HEK293T (cell line): Measurements from ENCODE around the gene MAX.

Experiments used
- BHLHE40 ChIP-seq: fragments of 450-650 bp; IDR thresholded peaks from 2 replicates; pipeline ENCODE4 v1.6.1; 2016; ENCODE audit warnings: mild to moderate bottlenecking, moderate library complexity, borderline replicate concordance
- CTBP1 ChIP-seq: fragments of 450-650 bp; IDR thresholded peaks from 2 replicates; pipeline ENCODE4 v1.6.1; 2016; ENCODE audit warnings: borderline replicate concordance
- HDGF ChIP-seq: fragments of 450-650 bp; IDR thresholded peaks from 2 replicates; pipeline ENCODE4 v1.6.1; 2017; ENCODE audit warnings: antibody characterized with exemption, borderline replicate concordance
- SP1 ChIP-seq: fragments of 450-650 bp; IDR thresholded peaks from 2 replicates; pipeline ENCODE4 v1.6.1; 2017
- ZNF384 ChIP-seq: fragments of 450-650 bp; IDR thresholded peaks from 2 replicates; pipeline ENCODE4 v1.6.1; 2016

DNA sequence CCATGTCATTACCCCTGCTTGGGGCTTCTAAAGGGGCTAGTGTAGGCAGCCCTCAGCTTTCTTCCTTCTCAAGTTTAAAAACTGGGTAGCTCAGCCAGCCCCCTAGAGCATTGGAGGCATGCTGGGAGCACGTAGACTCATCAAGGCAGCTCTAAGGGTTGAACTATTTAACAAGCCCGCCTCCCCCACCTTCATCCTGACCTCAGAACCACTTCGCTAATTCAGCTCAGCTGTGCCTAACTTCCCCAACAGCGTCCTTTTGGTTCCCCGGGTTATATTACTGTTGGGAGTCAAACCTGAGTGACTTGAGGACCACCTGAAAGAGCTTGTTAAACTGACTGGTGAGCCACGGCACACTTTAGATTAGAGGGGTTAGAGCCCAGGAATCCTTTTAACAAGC lies 30.1 kb downstream of the MAX start:
- TF ChIP-seq ZNF384 (no peak), CTBP1 (no peak), HDGF (no peak), SP1 (no peak), BHLHE40 (no peak)
